ENCODE measurements around the gene KNTC1. TPM values are rescaled to one million over a fixed set of nuclear protein-coding genes. Genes with fewer than 3 reads are reported as not detected.
"Not testable (repeated sequence)": the region's sequence is repeated elsewhere in the genome, so short reads cannot be mapped to it uniquely, and the experiment has no call there.

KNTC1 gene
- polyA plus RNA-seq, 2 of the 4 experiments (the other 2 are of a cell fraction), result 30.6 to 68.7 TPM

GRCh38 chr12:122563361-122563760 is 36.3 kb downstream of the KNTC1 start (continued):
- TF ChIP-seq EHF (CRISPR knock-in tag; IDR thresholded peaks at IDR 0.05) (no peak), HOXB5 (CRISPR knock-in tag; IDR thresholded peaks at IDR 0.05) (no peak), TFCP2L1 (CRISPR knock-in tag; IDR thresholded peaks at IDR 0.05) (no peak), MAFK (IDR thresholded peaks at IDR 0.05; ENCODE audit: partially characterized antibody) (no peak), GATA3 (IDR thresholded peaks at IDR 0.05; ENCODE audit: borderline replicate concordance) (no peak)

- not testable (repeated sequence) for H3K27ac ChIP-seq; DNase-seq (ENCODE audit: low read depth in 1 of 2, low spot score in 1 of 2); H3K4me3 ChIP-seq; H3K4me2 ChIP-seq; H3K4me1 ChIP-seq; H3K9me3 ChIP-seq; ATAC-seq; FAIRE-seq
- ChIA-PET CTCF (interaction anchor here (1.1 to 1.2 kb wide), 3 partner anchors 9 to 83 kb away, joined by 3 read pairs; no protein-coding TSS in a partner anchor), POLR2A (interaction anchor here (0.7 kb wide), 1 partner anchor 108 kb away, joined by 6 read pairs; no protein-coding TSS in a partner anchor)
- WGBS (ENCODE audit: missing lambda C conversion rate), result 93% methylated on average over 5 of the region's 5 CpGs
These were observed 39.8 kb downstream of the KNTC1 start for GRCh38 chr12:122566816-122567215.

- FAIRE-seq, result no peak
- no peaks in the 10 kb centered on the region for H3K9me3 ChIP-seq
- no peaks in the 10 kb centered on the region for H3K4me1 ChIP-seq
- no peak overlapping the region for H3K4me2 ChIP-seq
- no peak for TF ChIP-seq HOXB5 (CRISPR knock-in tag; IDR thresholded peaks at IDR 0.05)
- TF ChIP-seq NR3C1 (IDR thresholded peaks at IDR 0.05), result no peak
- no peak for TF ChIP-seq MYC (IDR thresholded peaks at IDR 0.05; ENCODE audit: borderline replicate concordance, low read length)
- TF ChIP-seq RFX5 (IDR thresholded peaks at IDR 0.05), result no peak
- TF ChIP-seq HMGXB4 (CRISPR knock-in tag; IDR thresholded peaks at IDR 0.05; ENCODE audit: borderline replicate concordance), result no peak
- TF ChIP-seq FOSL2 (IDR thresholded peaks at IDR 0.05), result no peak
- TF ChIP-seq FOSL2 (CRISPR knock-in tag; IDR thresholded peaks at IDR 0.05), result no peak
- no peak for TF ChIP-seq ZC3H11A (IDR thresholded peaks at IDR 0.05)
- no peak for TF ChIP-seq ELK1 (IDR thresholded peaks at IDR 0.05; ENCODE audit: low read depth, low read length)
- H3K27ac ChIP-seq, result no peak overlapping the region
- ChIA-PET CTCF (interaction anchor here (0.7 kb wide), 1 partner anchor 14 kb away, joined by 3 read pairs; no protein-coding TSS in a partner anchor), POLR2A (interaction anchor here (0.6 kb wide), 1 partner anchor 88 kb away, joined by 3 read pairs; no protein-coding TSS in a partner anchor)
- ATAC-seq, result no peak
- no peak overlapping the region for H3K4me3 ChIP-seq
- 98% methylated on average over 5 of the region's 5 CpGs for WGBS (ENCODE audit: missing lambda C conversion rate)
- DNase-seq (ENCODE audit: low read depth in 1 of 2, low spot score in 1 of 2), result no peak
These were observed 42.2 kb downstream of the KNTC1 start for GRCh38 chr12:122569288-122569687.

GRCh38 chr12:122570006-122570405 is 43.0 kb downstream of the KNTC1 start:
- H3K4me3 ChIP-seq; H3K9me3 ChIP-seq; CTCF ChIA-PET; H3K4me2 ChIP-seq; ATAC-seq; H3K27ac ChIP-seq; H3K4me1 ChIP-seq; DNase-seq (ENCODE audit: low read depth in 1 of 2, low spot score in 1 of 2); FAIRE-seq: not testable (repeated sequence)
- WGBS (ENCODE audit: missing lambda C conversion rate), result 69% methylated on average over 3 of the region's 3 CpGs
- POLR2A ChIA-PET, result interaction anchor here (0.6 kb wide), 1 partner anchor 88 kb away, joined by 3 read pairs; no protein-coding TSS in a partner anchor

GRCh38 chr12:122571821-122572220 is 44.8 kb downstream of the KNTC1 start:
- Histone ChIP-seq H3K4me1 (no peaks in the 10 kb centered on the region), H3K4me2 (no peak overlapping the region), H3K9me3 (no peaks in the 10 kb centered on the region), H3K4me3 (no peak overlapping the region), H3K27ac (no peak overlapping the region)
- no peak for FAIRE-seq
- no peak for DNase-seq (ENCODE audit: low read depth in 1 of 2, low spot score in 1 of 2)
- ATAC-seq, result no peak
- ChIA-PET POLR2A (no interaction called here), CTCF (no interaction called here)
- 89% methylated on average over 6 of the region's 6 CpGs for WGBS (ENCODE audit: missing lambda C conversion rate)
- TF ChIP-seq NFE2L2 (conservative IDR thresholded peaks at IDR 0.05; ENCODE audit: low read length), result no peak
- TF ChIP-seq ZNF302 (CRISPR knock-in tag; IDR thresholded peaks at IDR 0.05), result no peak
- TF ChIP-seq MAFK (IDR thresholded peaks at IDR 0.05; ENCODE audit: partially characterized antibody), result no peak
- no peak for TF ChIP-seq CEBPB (IDR thresholded peaks at IDR 0.05)
- TF ChIP-seq NPAS2 (CRISPR knock-in tag; IDR thresholded peaks at IDR 0.05; ENCODE audit: borderline replicate concordance), result no peak
- no peak for TF ChIP-seq KDM5A (IDR thresholded peaks at IDR 0.05)
- no peak for TF ChIP-seq EHF (CRISPR knock-in tag; IDR thresholded peaks at IDR 0.05)
- TF ChIP-seq KDM1A (IDR thresholded peaks at IDR 0.05; ENCODE audit: low read depth), result no peak
- TF ChIP-seq RAD21 (conservative IDR thresholded peaks at IDR 0.05 in 1 of 2, IDR thresholded peaks at IDR 0.05 in 1 of 2), result no peak
- no peak for TF ChIP-seq MYC (IDR thresholded peaks at IDR 0.05; ENCODE audit: borderline replicate concordance, low read length)
- TF ChIP-seq ZSCAN20 (CRISPR knock-in tag; IDR thresholded peaks at IDR 0.05), result no peak
- no peak for TF ChIP-seq REST (IDR thresholded peaks at IDR 0.05)
- TF ChIP-seq SMC3 (IDR thresholded peaks at IDR 0.05), result no peak

All from A549 (cell line).